ENCODE data around the gene ESYT2.
"Not testable (repeated sequence)": the region's sequence is repeated elsewhere in the genome, so short reads cannot be mapped to it uniquely, and the experiment has no call there.

ESYT2 gene

GRCh38 chr7:158829342-158830210 is at the start of gene ESYT2:
Gene ESYT2, minus strand, starts transcription at chr7:158829509. Its CDS starts 91 bp downstream, at chr7:158829418.
- peak; percentile 98 for DNase-seq (ENCODE audit: low spot score)

GRCh38 chr7:158878151-158879079 is 49.1 kb upstream of the ESYT2 start:
- DNase-seq (ENCODE audit: low spot score): peak; percentile 80

- no peak for DNase-seq (ENCODE audit: low spot score)
Observed at GRCh38 chr7:158876984-158877383, 47.7 kb upstream of the ESYT2 start.

- DNase-seq (ENCODE audit: low spot score): no peak
Observed at GRCh38 chr7:158869876-158870275, 40.6 kb upstream of the ESYT2 start.

- no peak for DNase-seq (ENCODE audit: low spot score)
Observed at GRCh38 chr7:158868764-158869410, 39.6 kb upstream of the ESYT2 start.

- no peak for DNase-seq (ENCODE audit: low spot score)
Observed at GRCh38 chr7:158867214-158867984, 38.1 kb upstream of the ESYT2 start.

- DNase-seq (ENCODE audit: low spot score): no peak
Observed at GRCh38 chr7:158865977-158866376, 36.7 kb upstream of the ESYT2 start.

GRCh38 chr7:158865462-158865922 is 36.2 kb upstream of the ESYT2 start:
- no peak for DNase-seq (ENCODE audit: low spot score)

- no peak for DNase-seq (ENCODE audit: low spot score)
Observed at GRCh38 chr7:158864833-158865232, 35.5 kb upstream of the ESYT2 start.

- no peak for DNase-seq (ENCODE audit: low spot score)
Observed at GRCh38 chr7:158864507-158864820, 35.2 kb upstream of the ESYT2 start.

- no peak for DNase-seq (ENCODE audit: low spot score)
Observed at GRCh38 chr7:158863611-158864506, 34.5 kb upstream of the ESYT2 start.

GRCh38 chr7:158862985-158863610 is 33.8 kb upstream of the ESYT2 start:
- not testable (repeated sequence) for DNase-seq (ENCODE audit: low spot score)

- no peak for DNase-seq (ENCODE audit: low spot score)
Observed at GRCh38 chr7:158861936-158862704, 32.8 kb upstream of the ESYT2 start.

GRCh38 chr7:158861004-158861787 is 31.9 kb upstream of the ESYT2 start:
- no peak for DNase-seq (ENCODE audit: low spot score)

- no peak for DNase-seq (ENCODE audit: low spot score)
Observed at GRCh38 chr7:158860394-158860793, 31.1 kb upstream of the ESYT2 start.

- DNase-seq (ENCODE audit: low spot score): no peak
Observed at GRCh38 chr7:158858592-158859503, 29.5 kb upstream of the ESYT2 start.
